ENCODE data around the gene LITAF.
A peak's percentile ranks its signal among the peaks of the same experiment; 100 is the strongest.

Gene LITAF

DNA sequence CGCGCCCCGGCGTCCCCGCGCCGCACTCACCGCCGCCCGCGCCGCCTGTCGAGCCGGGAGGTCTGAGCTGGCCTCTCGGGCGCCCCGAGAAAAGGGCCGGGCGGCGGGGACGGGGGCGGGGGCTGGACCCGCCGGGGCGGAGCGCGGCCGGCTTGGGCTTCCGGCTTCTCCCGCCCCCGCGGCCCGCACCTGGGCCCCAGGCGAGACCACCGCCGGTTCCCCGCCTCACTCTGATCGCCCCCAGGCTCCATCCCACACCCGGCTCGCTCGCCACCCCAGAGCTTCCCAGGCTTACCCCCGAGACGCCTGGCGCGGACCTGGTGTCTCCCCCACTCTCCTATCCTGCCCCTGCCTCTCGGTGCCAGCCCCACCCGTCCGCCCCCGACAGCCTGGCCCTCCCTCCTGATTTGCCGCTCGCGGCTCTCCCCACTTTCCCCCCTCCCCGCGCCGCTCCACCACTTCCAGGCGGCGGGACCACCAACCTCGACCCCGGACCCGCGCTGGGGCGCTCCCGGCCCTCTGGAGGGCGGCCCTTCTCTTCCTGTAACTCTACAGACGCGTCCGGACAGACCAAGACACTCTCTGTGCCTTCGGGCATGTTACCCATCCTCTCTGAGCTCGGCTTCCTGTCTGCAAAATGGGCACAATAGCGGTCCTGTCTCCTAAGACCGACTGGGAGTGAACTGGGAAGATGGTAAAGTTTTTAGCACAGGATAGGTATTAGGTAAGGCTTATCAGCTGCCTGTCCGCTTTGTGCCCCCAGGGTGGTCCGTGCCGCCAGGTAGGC, at the start of gene LITAF:
TSS of gene LITAF (minus strand) at position 64 of the 787 bp plus-strand sequence. CDS start 30,189 bp downstream, outside the sequence.
- DNase-seq (ENCODE audit: extremely low read depth in 1 of 2, low read depth in 1 of 2), result peak in 1 of 2 donors; percentile 46

DNA sequence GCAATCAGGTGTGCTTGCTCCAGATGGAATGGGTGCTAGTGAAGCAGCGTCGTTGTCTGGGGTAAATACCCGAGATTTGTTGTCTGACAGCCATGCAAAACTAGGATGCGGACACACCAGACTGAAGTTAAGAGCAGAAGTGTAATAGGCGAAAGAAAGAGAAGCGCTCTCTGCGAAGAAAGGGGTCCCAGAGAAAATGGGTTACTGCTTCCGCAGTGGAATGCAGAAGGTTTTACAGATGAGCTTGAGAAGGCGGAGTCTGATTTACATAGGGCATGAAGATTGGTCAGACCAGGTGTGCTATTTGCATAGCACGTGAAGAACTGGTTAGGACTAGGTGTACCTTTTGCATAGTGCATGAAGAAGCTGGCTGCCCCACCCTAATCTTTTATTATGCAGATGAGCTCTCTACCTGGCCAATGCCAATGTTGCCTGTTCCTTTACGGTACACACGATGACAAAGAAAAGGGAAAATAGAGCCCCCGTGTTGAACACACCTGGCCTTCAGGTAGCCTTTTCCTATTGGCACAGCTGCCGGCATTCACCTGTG, 49.5 kb upstream of the LITAF start:
- no peak for DNase-seq (ENCODE audit: extremely low read depth in 1 of 2, low read depth in 1 of 2)

DNA sequence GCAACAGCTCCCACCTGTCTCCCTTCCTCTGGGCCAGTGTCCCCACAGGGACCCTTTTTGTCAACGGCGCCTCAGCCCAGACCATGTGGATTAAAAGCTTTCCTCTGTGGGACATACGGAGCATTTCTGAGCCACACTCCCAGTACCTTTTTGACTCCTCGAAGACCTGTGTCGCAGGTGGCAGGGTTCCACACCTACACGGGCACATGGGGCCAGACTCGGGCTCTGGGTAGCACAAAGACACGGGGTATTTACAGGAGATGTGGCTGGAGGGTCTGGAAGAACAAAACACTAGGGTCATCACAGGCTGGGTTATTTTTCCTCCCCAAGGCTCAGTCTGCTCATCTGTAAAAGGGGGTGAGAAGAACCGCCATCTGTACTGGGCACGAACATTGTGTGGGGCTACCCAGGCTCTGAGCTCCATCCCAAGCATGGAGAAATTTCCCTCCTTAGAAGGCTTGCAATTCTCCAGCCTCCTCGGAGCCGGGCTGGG, 49.0 kb upstream of the LITAF start:
- DNase-seq (ENCODE audit: extremely low read depth in 1 of 2, low read depth in 1 of 2), result no peak

DNA sequence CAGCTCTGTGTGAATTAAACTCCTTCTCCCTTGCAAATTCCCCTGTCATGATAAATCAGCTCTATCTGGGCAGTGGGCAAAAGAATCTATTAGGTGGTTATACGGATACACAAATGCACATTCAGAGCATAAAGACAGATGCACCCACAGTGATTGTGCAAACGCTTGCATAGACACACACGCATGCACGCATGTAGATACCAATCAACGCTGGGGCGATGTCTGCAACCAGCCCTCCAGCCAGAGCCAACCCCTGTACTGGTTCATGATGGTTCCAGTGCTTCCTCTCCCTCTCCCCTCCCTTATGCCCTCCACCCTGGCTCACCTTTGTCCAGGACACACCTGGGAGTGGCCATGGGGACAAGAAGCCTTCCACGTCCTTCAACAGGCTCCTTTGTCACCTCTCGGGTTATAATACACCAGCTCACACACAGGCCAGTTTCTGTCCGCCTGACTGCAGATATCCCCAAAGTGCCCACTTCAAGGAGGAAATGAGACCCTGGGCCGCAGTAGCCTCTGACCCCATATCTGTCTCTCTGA, 48.5 kb upstream of the LITAF start:
- DNase-seq (ENCODE audit: extremely low read depth in 1 of 2, low read depth in 1 of 2), result no peak

DNA sequence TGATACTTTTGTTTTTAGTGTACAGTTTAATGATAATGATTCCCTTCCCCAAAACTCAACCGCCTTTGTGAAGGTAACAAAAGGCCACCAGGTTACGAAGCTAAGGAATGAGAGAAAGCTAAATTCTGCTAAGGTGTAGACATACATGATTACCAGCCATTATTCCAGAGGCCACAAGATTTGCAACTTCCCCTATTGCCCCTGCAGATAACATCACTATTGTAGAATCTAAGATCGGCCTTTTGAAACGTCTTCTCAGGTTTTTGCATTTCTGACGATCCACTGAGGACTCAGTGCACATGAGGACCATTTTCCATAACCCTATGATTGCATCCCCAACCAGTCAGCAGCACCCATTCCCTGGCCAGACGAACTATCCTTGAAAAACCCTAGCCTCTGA, 47.6 kb upstream of the LITAF start:
- no peak for DNase-seq (ENCODE audit: extremely low read depth in 1 of 2, low read depth in 1 of 2)

DNA sequence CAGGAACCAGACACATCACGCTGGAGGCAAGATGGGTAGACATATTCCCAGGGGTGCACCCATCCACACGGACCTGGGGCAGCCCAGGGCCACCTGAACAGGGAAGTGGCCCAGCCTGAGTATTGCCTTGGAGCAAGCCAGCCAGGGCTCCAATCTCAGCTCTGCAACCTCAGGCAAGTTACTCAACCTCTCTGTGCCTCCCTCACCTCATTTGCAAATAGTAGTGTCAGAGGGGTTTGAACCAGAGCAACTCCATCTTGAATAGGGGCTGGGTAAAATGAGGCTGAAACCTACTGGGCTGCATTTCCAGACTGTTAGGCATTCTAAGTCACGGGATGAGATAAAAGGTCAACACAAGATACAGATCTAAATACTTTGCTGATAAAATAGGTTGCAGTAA, 46.4 kb upstream of the LITAF start:
- DNase-seq (ENCODE audit: extremely low read depth in 1 of 2, low read depth in 1 of 2), result no peak

DNA sequence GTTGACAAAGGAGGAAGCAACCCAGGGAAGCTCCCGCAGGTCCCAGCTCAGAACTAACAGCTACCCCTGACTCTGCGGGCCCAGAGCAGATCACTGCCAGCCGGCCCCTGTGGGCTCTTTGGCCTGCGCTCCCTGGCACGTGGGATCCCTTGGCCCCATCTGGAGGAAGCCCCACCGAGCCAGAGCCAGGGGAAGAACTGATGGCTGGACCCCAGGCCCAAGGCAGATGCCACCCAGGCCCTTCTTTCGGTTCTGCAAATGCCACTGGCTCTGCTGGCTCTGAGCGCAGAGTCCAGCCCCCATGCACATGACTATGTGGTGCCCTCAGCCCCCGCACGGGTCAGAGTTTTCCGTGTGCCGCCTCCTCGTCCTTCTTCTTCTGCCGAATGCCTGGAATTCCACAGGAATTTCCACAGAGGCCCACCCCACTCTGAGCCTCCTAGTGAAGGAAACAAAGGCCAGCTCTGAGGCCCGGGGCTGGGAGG, 45.8 kb upstream of the LITAF start:
- no peak for DNase-seq (ENCODE audit: extremely low read depth in 1 of 2, low read depth in 1 of 2)

DNA sequence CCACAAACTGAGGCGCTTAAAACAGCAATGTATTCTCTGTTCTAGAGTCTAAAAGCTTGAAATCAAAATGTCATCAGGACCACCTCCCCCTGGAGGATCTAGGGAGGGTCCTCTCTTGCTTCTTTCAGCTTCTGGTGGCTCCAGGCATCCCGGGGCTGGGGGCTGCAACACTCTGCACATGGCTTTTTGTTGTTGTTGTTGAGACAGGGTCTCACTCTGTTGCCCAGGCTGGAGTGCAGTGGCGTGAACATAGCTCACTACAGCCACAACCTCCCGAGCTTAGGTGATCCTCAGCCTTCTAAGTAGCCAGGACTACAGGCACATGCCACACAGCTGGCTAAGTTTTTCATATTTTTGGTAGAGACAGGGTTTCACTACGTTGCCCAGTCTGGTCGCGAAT, 44.5 kb upstream of the LITAF start:
- DNase-seq (ENCODE audit: extremely low read depth in 1 of 2, low read depth in 1 of 2), result no peak

DNA sequence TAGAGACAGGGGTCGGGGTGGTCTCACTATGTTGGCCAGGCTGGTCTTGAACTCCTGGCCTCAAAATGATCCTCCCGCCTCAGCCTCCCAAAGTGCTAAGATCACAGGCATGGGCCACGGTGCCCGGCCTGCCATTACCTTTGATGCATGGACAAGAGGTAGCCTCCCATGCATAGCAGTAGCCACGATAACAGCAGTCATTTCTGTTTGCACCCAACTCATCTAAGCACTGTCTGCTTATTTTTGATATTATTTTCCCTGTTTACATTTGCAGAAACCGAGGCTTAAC, 44.0 kb upstream of the LITAF start:
- no peak for DNase-seq (ENCODE audit: extremely low read depth in 1 of 2, low read depth in 1 of 2)

DNA sequence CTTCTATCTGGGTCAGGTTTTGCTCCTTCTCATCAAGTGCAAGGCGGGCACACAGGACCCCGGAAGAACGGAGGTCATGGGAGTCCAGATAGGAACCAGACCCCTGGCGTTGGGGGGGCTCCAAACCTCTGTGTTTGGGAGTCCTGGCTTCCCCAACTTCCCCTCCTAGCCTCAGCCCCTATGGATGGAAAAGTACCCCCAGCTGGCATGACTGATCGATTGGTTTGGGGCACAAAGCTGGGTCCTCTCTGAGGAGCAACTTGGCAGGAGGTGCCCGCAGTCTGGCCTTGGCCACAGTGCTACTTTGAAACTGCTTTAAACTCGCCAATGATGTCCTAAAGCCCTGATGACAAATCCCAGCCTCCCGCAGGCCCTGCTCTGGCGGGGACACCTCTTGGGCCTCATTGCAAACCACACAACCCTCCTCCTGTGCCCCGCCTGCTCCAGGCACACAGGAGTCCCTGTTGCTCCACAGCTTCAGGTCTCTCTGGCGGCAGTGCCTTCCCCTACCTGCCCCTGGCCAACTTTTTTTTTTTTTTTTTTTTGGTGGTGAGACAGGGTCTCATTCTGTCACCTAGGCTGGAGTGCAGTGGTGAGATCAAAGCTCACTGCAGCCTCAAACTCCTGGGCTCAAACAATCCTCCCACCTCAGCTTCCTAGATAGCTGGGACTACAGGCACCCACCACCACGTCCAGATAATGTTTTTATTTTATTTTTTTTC, 43.5 kb upstream of the LITAF start:
- no peak for DNase-seq (ENCODE audit: extremely low read depth in 1 of 2, low read depth in 1 of 2)

DNA sequence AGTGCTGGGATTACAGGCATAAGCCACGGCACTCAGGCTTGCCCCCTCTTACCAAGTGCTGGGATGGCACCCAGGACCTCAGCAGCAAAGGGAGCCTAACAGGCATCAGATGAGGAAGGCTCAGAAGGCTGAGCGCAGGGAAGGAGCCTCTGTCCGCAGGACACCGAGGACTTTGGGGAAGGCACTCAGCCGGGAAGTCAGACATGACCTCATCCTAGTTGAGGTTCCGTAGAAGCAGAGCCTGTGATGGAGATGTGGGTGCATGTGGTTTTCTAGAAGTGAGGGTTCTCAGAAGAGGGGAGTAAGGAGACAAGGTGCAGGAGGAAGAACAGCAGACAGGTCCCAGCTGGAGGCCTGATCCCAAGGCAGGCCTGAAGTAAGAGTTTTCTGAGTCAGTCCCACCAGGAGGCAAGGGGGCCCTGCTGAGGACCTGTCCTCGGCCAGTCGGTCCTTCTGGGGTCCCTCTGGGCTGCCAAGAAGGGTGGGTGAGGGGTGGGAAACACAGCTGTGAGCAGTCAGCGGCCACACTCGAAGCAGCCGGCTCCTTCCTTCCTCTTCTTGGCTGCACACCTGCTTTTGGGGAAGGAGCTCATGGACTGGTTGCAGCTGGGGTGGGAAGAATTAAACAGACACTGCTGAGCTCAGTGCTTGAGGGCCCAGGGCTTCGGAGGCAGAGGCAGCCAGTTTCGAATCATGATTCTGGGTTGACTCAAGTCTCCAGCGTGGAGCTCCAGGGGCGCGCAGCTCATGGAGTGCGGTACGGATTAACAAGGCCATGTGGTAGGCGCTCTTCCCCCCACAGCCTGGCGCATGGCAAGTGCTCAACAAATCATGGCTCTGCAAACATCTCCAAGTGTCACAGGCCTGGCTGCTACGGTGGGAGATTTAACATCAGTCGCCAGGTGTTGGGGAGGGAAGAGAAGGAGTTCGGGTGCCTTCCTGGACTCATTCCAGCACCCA, 42.6 kb upstream of the LITAF start:
- no peak for DNase-seq (ENCODE audit: extremely low read depth in 1 of 2, low read depth in 1 of 2)

DNA sequence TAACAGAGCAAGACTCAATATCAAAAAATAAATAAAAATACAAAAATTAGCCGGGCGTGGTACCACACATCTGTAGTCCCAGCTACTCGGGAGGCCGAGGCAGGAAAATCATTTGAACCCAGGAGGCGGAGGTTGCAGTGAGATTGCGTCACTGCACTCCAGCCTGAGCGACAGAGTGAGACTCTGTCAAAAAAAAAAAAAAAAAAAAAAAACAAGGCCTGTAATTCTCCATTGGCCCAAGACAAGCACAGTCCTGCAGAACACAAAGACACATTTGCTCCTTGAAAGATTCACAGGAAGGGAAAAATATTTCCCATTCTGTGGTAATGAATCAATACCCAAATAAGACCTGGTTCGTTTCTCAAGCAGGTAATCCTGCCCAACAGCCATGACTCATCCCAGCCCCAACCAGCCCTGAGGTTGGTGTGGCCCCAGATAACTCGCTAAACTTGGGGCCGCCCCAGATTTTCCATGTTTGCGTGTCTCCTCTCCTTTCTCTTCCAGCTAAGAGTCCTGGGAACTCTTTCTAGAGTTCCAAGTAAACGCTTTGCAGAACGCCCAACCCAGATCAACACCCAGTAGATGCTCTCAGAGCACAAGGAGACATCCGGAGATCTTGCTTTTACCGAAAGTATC, 41.2 kb upstream of the LITAF start:
- DNase-seq (ENCODE audit: extremely low read depth in 1 of 2, low read depth in 1 of 2), result no peak

DNA sequence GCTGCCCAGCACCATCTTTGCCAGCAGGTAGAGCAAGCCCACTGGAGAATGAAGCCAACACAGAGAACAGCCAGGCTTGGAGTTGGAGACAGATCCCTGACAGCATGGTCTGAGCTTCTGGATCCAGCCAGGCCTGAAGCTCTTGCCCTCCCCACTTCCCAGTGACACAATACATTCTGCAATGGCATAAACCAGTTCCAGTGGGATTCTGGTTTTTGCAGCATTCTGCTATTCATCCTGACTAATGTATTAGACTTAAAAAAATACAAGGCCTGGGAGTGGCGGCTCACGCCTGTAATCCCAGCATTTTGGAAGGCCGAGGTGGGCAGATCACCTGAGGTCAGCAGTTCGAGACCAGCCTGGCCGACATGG, 40.6 kb upstream of the LITAF start:
- no peak for DNase-seq (ENCODE audit: extremely low read depth in 1 of 2, low read depth in 1 of 2)

DNA sequence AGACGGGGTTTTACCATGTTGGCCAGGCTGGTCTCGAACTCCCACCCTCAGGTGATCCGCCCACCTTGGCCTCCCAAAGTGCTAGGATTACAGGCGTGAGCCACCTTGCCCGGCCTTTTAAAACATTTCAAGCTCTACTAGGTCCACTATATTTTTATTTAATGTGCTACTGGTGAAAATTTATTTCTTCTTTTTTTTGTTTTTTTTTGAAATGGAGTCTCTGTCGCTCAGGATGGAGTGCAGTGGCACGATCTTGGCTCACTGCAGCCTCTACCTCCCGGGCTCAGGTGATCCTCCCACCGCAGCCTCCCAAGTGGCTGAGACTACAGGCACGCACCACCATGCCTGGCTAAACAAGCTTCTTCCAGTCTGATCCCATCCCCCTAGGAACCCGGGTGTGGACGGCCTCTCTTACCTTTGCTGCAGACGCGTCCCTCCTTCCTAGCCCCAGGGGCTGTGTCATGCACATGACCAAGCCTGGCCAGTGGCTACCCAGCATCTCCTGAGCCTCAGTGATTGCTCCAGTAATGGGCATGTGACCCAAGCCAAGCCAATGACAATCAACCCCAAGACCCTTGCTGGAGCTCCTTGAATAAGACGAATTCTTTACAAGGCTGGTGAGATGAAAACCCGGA, 40.1 kb upstream of the LITAF start:
- no peak for DNase-seq (ENCODE audit: extremely low read depth in 1 of 2, low read depth in 1 of 2)

DNA sequence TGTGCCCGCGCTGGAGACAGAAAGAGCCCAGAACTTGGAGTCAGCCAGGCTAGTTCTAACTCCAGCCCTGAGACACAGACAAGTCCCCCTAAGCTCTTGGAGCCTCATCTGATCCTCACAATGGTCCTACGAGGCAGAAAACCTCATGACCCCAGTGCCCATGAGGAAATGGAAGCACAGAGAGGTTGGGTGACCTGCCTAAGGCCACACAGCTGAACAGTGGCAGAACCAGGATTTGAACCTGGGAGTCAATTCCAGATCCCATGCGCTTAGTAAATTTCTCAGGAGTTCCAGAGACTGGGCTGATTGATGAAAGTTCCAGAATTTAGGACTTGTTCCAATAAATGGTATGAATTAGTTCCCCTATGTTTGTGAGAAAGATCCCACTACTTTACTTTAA, 39.0 kb upstream of the LITAF start:
- no peak for DNase-seq (ENCODE audit: extremely low read depth in 1 of 2, low read depth in 1 of 2)

DNA sequence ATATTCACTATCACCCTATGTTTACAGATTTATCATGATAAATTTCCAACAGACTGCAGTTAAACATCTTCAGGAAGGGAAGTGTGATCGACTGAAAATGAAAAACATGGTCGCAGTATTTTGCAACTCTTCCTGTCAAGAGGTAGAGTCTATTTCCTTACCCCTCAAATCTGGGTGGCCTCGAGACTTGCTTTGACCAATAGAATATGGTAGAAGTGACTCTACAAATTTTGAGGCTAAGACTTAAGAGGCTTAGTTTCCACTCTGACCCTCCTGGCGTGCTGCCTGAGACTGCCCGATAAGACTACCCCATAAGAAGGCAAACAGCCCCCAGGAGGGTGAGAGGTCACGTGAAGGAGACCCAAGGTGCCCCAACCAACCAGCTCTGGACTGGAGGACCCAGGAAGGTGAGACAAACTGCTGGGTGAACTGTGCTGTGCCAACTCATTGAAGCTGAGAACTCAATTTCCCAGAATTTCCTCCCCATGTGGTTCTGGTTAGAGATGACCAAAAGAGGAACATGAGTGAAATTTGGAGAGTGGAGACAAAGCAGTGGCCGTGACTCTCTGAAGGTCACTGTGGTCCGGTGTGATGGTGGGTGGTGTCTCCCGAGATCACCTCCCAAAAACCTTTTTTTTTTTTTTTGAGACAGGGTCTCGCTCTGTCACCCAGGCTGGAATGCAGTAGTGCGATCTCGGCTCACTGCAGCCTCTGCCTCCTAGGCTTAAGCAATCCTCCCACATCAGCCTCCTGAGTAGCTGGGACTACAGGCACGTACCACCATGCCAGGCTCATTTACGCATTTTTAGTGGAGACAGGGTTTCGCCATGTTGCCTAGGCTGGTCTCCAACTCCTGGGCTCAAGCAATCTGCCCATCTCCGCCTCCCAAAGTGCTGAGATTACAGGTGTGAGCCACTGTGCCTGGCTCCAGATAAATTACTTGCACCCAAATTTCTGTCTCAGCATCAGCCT, 38.2 kb upstream of the LITAF start:
- no peak for DNase-seq (ENCODE audit: extremely low read depth in 1 of 2, low read depth in 1 of 2)

DNA sequence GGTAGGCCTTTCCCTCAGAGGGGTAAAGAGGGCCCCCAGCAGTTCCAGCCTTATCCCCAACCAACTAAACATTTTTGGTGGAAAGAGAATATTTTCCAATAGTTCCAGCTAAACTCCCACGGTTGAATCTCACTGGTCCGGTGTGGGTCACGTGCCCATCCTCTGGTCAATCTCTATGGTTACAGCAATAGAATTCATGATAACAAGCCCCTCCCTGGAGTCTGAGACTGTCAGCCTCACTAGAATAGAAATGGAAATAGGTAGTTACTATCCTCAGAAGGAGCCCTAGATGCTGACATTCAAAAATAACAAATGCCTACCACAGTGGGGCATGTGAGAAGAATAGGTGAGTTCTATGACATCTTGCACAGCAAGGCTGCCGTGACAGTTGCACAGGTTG, 37.5 kb upstream of the LITAF start:
- DNase-seq (ENCODE audit: extremely low read depth in 1 of 2, low read depth in 1 of 2), result no peak

DNA sequence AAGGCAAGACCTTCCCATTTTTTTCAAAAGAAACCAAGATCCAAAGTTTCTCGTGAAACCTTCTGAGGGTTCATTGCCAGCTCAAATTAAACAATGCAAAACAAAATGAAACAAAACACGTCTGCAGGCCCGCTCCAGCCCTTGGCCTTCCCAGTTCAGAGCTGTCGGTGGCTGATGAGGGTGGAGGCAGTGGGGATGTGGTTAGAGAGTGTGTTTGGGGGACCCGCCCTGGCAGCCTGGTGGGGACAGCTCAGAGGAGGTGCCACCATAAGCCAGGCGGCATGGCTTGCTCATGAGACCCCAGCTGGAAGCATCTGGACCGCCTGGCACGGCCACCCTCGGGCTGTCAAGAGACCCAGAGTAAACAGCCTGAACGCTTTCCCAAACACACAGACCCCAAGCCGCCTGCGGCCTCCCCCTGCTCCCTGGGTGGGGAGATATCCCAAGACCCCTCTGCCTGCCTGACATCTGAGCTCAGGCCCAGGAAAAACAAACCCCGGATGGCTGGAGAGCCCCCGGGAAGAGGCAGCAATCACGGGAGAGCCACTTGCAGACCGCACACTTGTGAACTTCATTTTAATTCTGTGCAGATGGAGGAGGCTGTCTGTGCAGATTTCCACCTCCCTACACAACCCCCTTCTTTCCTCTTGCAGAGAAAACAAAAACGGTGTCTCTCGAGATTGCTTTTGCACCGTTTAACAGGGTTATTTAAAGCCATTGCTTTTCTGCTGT, 35.4 kb upstream of the LITAF start:
- peak; percentile 39 to 44 for DNase-seq (ENCODE audit: extremely low read depth in 1 of 2, low read depth in 1 of 2)
